OCI-LY7 (cell line): ENCODE results near the gene ATG2A.

Source experiments
- CTCF ChIP-seq: fragments of 200-600 bp; sonication (generic); conservative IDR thresholded peaks from 2 replicates; pipeline ENCODE4 v1.5.1; 2014; ENCODE audit warnings: mild to moderate bottlenecking, antibody characterized with exemption, low read length, moderate library complexity, mixed read lengths
- EZH2phosphoT487 ChIP-seq: fragments of 200-600 bp; sonication (generic); IDR thresholded peaks from 2 replicates; pipeline ENCODE4 v1.6.1; 2018; ENCODE audit warnings: low read depth, borderline replicate concordance, mild to moderate bottlenecking, mixed run types, antibody characterized with exemption, low read length, moderate library complexity, mixed read lengths

DNA sequence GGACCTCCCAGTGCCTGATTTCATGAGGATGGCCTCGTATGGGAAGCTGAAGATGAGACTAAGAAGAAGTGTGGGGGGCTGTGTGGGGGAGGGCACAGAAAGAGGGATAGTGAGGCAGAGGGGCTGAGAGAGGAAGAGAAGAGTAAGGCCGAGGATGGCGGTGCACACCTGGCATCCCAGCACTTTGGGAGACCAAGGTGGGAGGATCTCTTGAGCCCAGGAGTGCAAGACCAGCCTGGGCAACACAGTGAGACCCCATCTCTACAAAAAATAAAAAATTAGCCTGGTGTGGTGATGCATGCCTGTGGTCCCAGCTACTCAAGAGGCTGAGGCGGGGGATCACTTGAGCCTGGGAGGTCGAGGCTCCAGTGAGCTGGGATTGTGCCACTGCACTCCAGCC is 25.1 kb downstream of the ATG2A start:
- TF ChIP-seq CTCF: no peak
- TF ChIP-seq EZH2phosphoT487: no peak
